Measurements from ENCODE around the gene CLDND1.

Gene CLDND1

GRCh38 chr3:98513091-98513511, 9.6 kb downstream of the CLDND1 start:
- no peak for DNase-seq

- DNase-seq = no peak
These were observed 10.1 kb downstream of the CLDND1 start for GRCh38 chr3:98512576-98512975.

GRCh38 chr3:98508582-98508981, 14.1 kb downstream of the CLDND1 start:
- no peak for DNase-seq

- DNase-seq = no peak
These were observed 18.2 kb downstream of the CLDND1 start for GRCh38 chr3:98504539-98504938.

- no peak for DNase-seq
These were observed 20.7 kb downstream of the CLDND1 start for GRCh38 chr3:98501863-98502576.

- no peak for DNase-seq
These were observed 21.4 kb downstream of the CLDND1 start for GRCh38 chr3:98501270-98501669.

- no peak for DNase-seq
These were observed 22.7 kb downstream of the CLDND1 start for GRCh38 chr3:98500019-98500418.

GRCh38 chr3:98497381-98497780, 25.3 kb downstream of the CLDND1 start, which contains the start of gene OR5K2:
OR5K2 (plus strand) TSS chr3:98497681; CDS start chr3:98497681, 0 bp downstream.
- DNase-seq = no peak

- DNase-seq = no peak
These were observed 39.1 kb downstream of the CLDND1 start for GRCh38 chr3:98483626-98484025.

GRCh38 chr3:98482717-98483482, 39.8 kb downstream of the CLDND1 start:
- DNase-seq = no peak
